ENCODE measurements around the gene FRA10AC1. TPM values are rescaled to one million over a fixed set of nuclear protein-coding genes. Genes with fewer than 3 reads are reported as not detected.

FRA10AC1 gene
- total RNA-seq, 1 experiment from 2014 or later: 12.4 TPM

- Histone ChIP-seq H2BK15ac (ENCODE audit: low read depth, low read length) (no peak overlapping the region), H2BK12ac (ENCODE audit: insufficient read length, low read depth, low read length) (no peak overlapping the region), H3K14ac (ENCODE audit: insufficient read depth, low read length) (no peak overlapping the region), H3K23me2 (ENCODE audit: insufficient read length, low read depth, low read length, poor library complexity, severe bottlenecking) (no peaks in the 10 kb centered on the region), H3K18ac (ENCODE audit: insufficient read length, low read depth, low read length) (no peak overlapping the region), H3K9me3 (ENCODE audit: control insufficient read depth, low read depth, low read length) (no peaks in the 10 kb centered on the region), H3T11ph (ENCODE audit: low read length) (no peak overlapping the region), H4K20me1 (ENCODE audit: control insufficient read depth, insufficient read depth, insufficient read length) (no peaks in the 10 kb centered on the region), H3K79me2 (ENCODE audit: insufficient read depth, low read length) (no peaks in the 10 kb centered on the region), H3K79me1 (ENCODE audit: insufficient read depth, low read depth, low read length, poor library complexity, severe bottlenecking) (no peaks in the 10 kb centered on the region), H2BK20ac (ENCODE audit: low read depth, low read length, poor library complexity, severe bottlenecking) (no peak overlapping the region), H3K23ac (ENCODE audit: insufficient read length, low read depth, low read length) (no peak overlapping the region), H3K4me1 (ENCODE audit: insufficient read depth, low read length) (no peaks in the 10 kb centered on the region), H2AK5ac (ENCODE audit: insufficient read length, low read length) (no peak overlapping the region), H4K91ac (ENCODE audit: insufficient read length, low read depth, low read length) (no peak overlapping the region), H3K56ac (ENCODE audit: insufficient read length, low read depth, low read length) (no peak overlapping the region), H3K27ac (ENCODE audit: insufficient read length, low read depth, low read length) (no peak overlapping the region), H4K8ac (replicated peaks; ENCODE audit: insufficient read length, low read depth, low read length) (no peak overlapping the region), H3K27me3 (ENCODE audit: insufficient read depth, low read length) (no peaks in the 10 kb centered on the region), H2BK120ac (ENCODE audit: low read depth, low read length, poor library complexity, severe bottlenecking) (no peak overlapping the region), H2AFZ (ENCODE audit: low read length) (no peak overlapping the region), H3K4me2 (ENCODE audit: insufficient read depth, insufficient read length, low read length) (no peak overlapping the region), H2BK5ac (ENCODE audit: insufficient read length, low read length) (no peak overlapping the region), H3K9ac (ENCODE audit: extremely low read depth, insufficient read length, low read length) (no peak overlapping the region), H4K5ac (ENCODE audit: insufficient read length, low read depth, low read length) (no peak overlapping the region), H3K4ac (ENCODE audit: low read depth, low read length) (no peak overlapping the region)
- no peaks in the 10 kb centered on the region for H3K27me3 Mint-ChIP-seq (ENCODE audit: low read depth)
- no peak overlapping the region for H3K4me3 Mint-ChIP-seq
- TF ChIP-seq CTCF (conservative IDR thresholded peaks at IDR 0.05): no peak
- H3K27ac Mint-ChIP-seq: no peak overlapping the region
- no peaks in the 10 kb centered on the region for H3K9me3 Mint-ChIP-seq
- DNase-seq: no peak
- H3K4me1 Mint-ChIP-seq: peaks cover 10 to 16% of the 10 kb centered on the region in 2 experiments
- peaks cover 0 to 13% (median 3%) of the 10 kb centered on the region in 3 experiments; a peak in 3 of 7 replicates for H3K36me3 Mint-ChIP-seq (ENCODE audit: insufficient read depth in 1 of 3, low read depth in 3 of 3)
Measured at GRCh38 chr10:93687737-93688136, 14.7 kb downstream of the FRA10AC1 start.
